HepG2 (cell line): ENCODE data around the gene SECTM1. TPM values are rescaled to one million over a fixed set of nuclear protein-coding genes. Genes with fewer than 3 reads are reported as not detected.
A peak's percentile ranks its signal among the peaks of the same experiment; 100 is the strongest.

ENCODE experiments used
- ARID5B ChIP-seq: IDR thresholded peaks from 2 replicates; pipeline ENCODE4 v1.4.0; 2020; ENCODE audit warnings: mild to moderate bottlenecking, missing genetic modification reagents
- EP300 ChIP-seq, 3 experiments: sonication (generic) in 1 of 3; formaldehyde crosslinking in 1 of 3; IDR thresholded peaks; 2 replicates each; pipeline versions ENCODE4 v1.5.1 to v1.6.1; 2011 to 2020; ENCODE audit warnings: low read depth in 2 of 3, low read length in 2 of 3, borderline replicate concordance in 1 of 3, improper control_type of control experiment in 1 of 3, mild to moderate bottlenecking in 1 of 3, missing genetic modification reagents in 1 of 3, moderate library complexity in 1 of 3
- MZF1 ChIP-seq: sonication (generic); formaldehyde crosslinking; IDR thresholded peaks from 2 replicates; pipeline ENCODE4 v1.8.1; 2023; ENCODE audit warnings: mild to moderate bottlenecking, missing genetic modification reagents, borderline replicate concordance
- NR1H2 ChIP-seq: sonication (generic); formaldehyde crosslinking; IDR thresholded peaks from 2 replicates; pipeline ENCODE4 v1.8.1; 2022; ENCODE audit warnings: low read depth, missing genetic modification reagents, borderline replicate concordance
- POLR2AphosphoS5 ChIP-seq: IDR thresholded peaks from 2 replicates; pipeline ENCODE4 v1.6.1; 2012; ENCODE audit warnings: low read depth, low read length
- SNAPC4 ChIP-seq: sonication (generic); formaldehyde crosslinking; IDR thresholded peaks from 2 replicates; pipeline ENCODE4 v1.4.0; 2020; ENCODE audit warnings: mild to moderate bottlenecking, missing genetic modification reagents
- SOX13 ChIP-seq, 3 experiments: fragments of 450-650 bp in 1 of 3; sonication (generic) in 1 of 3; formaldehyde crosslinking in 1 of 3; IDR thresholded peaks in 2 of 3; conservative IDR thresholded peaks in 1 of 3; 2 replicates each; pipeline versions ENCODE4 v1.5.0 to v1.6.1; 2016 to 2020; ENCODE audit warnings: antibody characterized with exemption in 1 of 3, mild to moderate bottlenecking in 1 of 3, missing compliant biosample characterization in 1 of 3, missing genetic modification reagents in 1 of 3, moderate library complexity in 1 of 3
- XBP1 ChIP-seq: sonication (generic); formaldehyde crosslinking; IDR thresholded peaks from 2 replicates; pipeline ENCODE4 v1.5.0; 2020; ENCODE audit warnings: missing genetic modification reagents
- ZEB1 ChIP-seq: IDR thresholded peaks from 2 replicates; pipeline ENCODE4 v1.6.1; 2012; ENCODE audit warnings: mild to moderate bottlenecking, low read depth, inconsistent platforms; ENCODE audit not compliant: insufficient replicate concordance
- ZNF546 ChIP-seq: sonication (generic); formaldehyde crosslinking; conservative IDR thresholded peaks from 2 replicates; pipeline ENCODE4 v1.8.1; 2023; ENCODE audit warnings: mild to moderate bottlenecking, missing genetic modification reagents
- ZNF576 ChIP-seq: sonication (generic); formaldehyde crosslinking; IDR thresholded peaks from 2 replicates; pipeline ENCODE4 v1.4.0; 2020; ENCODE audit warnings: mild to moderate bottlenecking, missing genetic modification reagents
- ZNF878 ChIP-seq: sonication (generic); formaldehyde crosslinking; IDR thresholded peaks from 2 replicates; pipeline ENCODE4 v1.8.1; 2023; ENCODE audit warnings: mild to moderate bottlenecking, missing genetic modification reagents, moderate library complexity
- polyA plus RNA-seq, 8 experiments: library from polyadenylated mRNA; depleted of rRNA in 3 of 8; stranded (reverse) in 7 of 8; unstranded in 1 of 8; fragments of >200 nt; fragmentation: Illumina TruSeq in 4 of 8; extraction: Trizol in 4 of 8; gene quantifications; 2 replicates each; pipeline versions ENCODE4 v1.2.1 to v1.2.3, GENCODE V29; 2011 to 2016; ENCODE audit warnings: low read depth in 4 of 8, missing spikeins in 1 of 8, mixed read lengths in 1 of 8; ENCODE audit not compliant: insufficient read depth in 1 of 8
- total RNA-seq, 5 experiments: library from RNA; depleted of rRNA; stranded (reverse); fragments of >200 nt; fragmentation: Illumina TruSeq; extraction: Trizol; gene quantifications; 2 replicates each; pipeline ENCODE4 v1.2.3, GENCODE V29; 2016; ENCODE audit warnings: low read depth in 1 of 5

The SECTM1 gene
- total and polyA plus RNA-seq, 2 of the 13 experiments (the other 11 are each of a cell fraction or from before 2014, with no cell fraction given): 3.5 to 5.3 TPM

- TF ChIP-seq ZNF576 (CRISPR knock-in tag) (peak; percentile 73; the same call in 1 of the 2 replicates), ZEB1 (no peak), MZF1 (CRISPR knock-in tag) (0 out of 2 replicates have a peak, but pooled peaks have one; percentile 76), NR1H2 (CRISPR knock-in tag) (peak; percentile 85), ARID5B (peak; percentile 73), ZNF878 (peak; percentile 96), XBP1 (CRISPR knock-in tag) (peak; percentile 86; the same call in 1 of the 2 replicates), ZNF546 (CRISPR knock-in tag) (peak; percentile 93; the same call in 1 of the 2 replicates), SOX13 (IDR thresholded peaks at IDR 0.05) (no peak), SOX13 (CRISPR knock-in tag; conservative IDR thresholded peaks at IDR 0.05 in 1 of 2, IDR thresholded peaks at IDR 0.05 in 1 of 2) (peak in 1 of 2 experiments; percentile 45; a peak in 1 of 4 replicates), POLR2AphosphoS5 (no peak), SNAPC4 (CRISPR knock-in tag) (peak; percentile 81; the same call in 1 of the 2 replicates), EP300 (IDR thresholded peaks at IDR 0.05; ENCODE audit: low read depth in 2 of 2, low read length in 2 of 2) (no peak), EP300 (CRISPR knock-in tag; IDR thresholded peaks at IDR 0.05; ENCODE audit: borderline replicate concordance) (peak; percentile 20; the same call in 1 of the 2 replicates)
Observed at GRCh38 chr17:82370471-82371332, 37.1 kb upstream of the SECTM1 start (continued).
